ENCODE data around the gene PCYOX1L. TPM values are rescaled to one million over a fixed set of nuclear protein-coding genes. Genes with fewer than 3 reads are reported as not detected.

The PCYOX1L gene
- total and polyA plus RNA-seq, 2 donors, result 7.8 to 8.1 TPM

DNA sequence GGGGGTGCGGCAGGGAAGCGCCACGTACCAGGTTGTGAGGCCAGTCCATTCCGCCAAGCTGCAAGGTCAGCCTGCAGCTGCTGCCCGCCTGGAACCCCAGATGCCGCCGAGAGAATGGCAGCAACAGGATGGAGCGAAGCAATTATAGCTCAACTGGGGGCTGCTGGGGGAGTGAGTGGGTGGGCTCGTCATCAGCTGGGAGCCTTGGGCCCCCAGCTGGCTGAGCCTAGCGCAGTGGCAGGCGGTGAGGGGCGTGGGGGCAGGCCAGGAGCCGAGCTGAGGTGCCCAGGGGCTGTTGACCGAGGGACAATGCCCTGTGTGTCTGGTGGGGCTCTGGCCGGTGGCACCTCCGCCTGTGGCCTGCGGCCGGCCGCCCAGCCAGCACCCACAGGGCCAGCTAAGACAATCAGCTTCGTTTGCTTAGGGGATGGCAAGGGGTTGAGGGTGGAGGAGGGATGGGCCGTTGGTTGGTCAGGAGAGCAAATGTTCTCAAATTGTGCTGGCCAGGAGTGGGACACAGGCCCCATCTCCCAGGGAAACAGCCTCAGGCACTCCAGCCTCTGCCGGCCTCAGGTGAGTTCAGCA lies 21.4 kb downstream of the PCYOX1L start, which contains the start of gene IL17B:
IL17B (minus strand) TSS at position 116 of the 585 bp plus-strand sequence; CDS start at position 49, 67 bp downstream.
- no peak for DNase-seq (ENCODE audit: extremely low spot score)
- H3K4me1 ChIP-seq (ENCODE audit: insufficient read depth), result no peaks in the 10 kb centered on the region
- H3K4me3 ChIP-seq (ENCODE audit: low read depth, low read length), result no peak within 1 kb of the TSS
- 77% methylated on average over 22 of the region's 22 CpGs for WGBS
- no peaks in the 10 kb centered on the region for H3K36me3 ChIP-seq (ENCODE audit: insufficient read depth)
- no peak within 1 kb of the TSS for H3K27ac ChIP-seq (ENCODE audit: low read depth)

DNA sequence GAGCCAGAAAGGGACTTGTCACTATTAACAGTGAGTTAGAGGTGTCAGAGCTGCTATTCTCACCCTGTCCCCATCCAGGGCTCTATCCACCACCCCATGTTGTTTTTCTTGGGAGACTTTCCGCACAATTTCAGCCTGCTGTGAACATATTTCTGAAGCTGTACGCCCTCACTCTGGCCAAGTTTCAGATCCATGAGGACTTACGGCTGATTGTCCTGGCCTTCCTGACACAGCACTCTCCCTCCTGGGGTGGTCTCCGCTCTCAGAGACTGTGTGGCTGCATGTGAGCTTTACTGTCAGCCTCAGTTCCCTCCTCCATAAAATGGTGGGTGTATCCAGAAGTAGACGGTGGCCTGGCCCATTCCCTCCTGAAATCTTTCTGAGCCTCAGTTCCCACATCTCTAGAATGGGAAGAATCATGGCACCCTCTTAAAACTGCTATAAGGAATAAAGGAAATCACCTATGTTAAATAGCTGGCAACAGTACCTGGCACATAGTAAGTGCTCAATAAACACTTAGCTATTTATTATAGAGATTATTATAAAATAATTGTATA lies 22.1 kb downstream of the PCYOX1L start:
- no peak for DNase-seq (ENCODE audit: extremely low spot score)
- Histone ChIP-seq H3K4me1 (ENCODE audit: insufficient read depth) (no peaks in the 10 kb centered on the region), H3K36me3 (ENCODE audit: insufficient read depth) (no peaks in the 10 kb centered on the region), H3K4me3 (ENCODE audit: low read depth, low read length) (no peak overlapping the region), H3K27ac (ENCODE audit: low read depth) (no peak overlapping the region)
- WGBS, result 58% methylated on average over 5 of the region's 5 CpGs

DNA sequence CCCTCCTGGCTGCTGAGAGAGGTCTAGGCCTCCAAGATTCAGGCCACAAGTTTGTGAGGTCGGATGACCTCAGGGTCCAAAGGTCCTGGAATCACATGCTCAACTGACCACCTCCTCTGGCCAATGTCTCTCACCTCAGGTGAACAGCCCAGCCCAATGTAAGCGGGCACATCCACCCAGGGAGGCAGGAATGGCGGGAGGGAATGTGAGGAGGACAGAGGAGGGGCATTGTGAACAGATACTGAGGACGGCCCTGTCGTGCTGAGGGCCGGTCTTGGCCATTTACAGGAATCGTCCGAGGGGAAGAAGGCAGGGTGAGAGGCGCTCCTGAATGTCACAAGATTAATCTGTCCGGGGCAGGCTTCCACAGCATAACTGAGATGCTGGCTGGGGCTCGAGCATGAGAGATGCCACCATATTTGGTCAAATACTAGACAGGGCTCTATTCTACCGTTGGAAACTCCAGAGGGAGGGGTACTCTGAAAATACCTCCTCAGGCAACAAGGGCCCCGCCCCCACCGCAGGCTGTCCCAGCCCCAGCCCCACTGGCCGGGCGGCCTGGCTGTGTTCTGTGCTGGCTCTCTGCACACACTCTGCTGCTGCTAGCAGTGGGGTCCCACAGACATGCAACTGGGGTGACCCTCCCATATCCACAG lies 22.7 kb downstream of the PCYOX1L start:
- no peak for DNase-seq (ENCODE audit: extremely low spot score)
- H3K4me3 ChIP-seq (ENCODE audit: low read depth, low read length), result no peak overlapping the region
- no peaks in the 10 kb centered on the region for H3K36me3 ChIP-seq (ENCODE audit: insufficient read depth)
- 36% methylated on average over 16 of the region's 16 CpGs for WGBS
- H3K27ac ChIP-seq (ENCODE audit: low read depth), result peak overlapping the region; percentile 55
- H3K4me1 ChIP-seq (ENCODE audit: insufficient read depth), result no peaks in the 10 kb centered on the region

DNA sequence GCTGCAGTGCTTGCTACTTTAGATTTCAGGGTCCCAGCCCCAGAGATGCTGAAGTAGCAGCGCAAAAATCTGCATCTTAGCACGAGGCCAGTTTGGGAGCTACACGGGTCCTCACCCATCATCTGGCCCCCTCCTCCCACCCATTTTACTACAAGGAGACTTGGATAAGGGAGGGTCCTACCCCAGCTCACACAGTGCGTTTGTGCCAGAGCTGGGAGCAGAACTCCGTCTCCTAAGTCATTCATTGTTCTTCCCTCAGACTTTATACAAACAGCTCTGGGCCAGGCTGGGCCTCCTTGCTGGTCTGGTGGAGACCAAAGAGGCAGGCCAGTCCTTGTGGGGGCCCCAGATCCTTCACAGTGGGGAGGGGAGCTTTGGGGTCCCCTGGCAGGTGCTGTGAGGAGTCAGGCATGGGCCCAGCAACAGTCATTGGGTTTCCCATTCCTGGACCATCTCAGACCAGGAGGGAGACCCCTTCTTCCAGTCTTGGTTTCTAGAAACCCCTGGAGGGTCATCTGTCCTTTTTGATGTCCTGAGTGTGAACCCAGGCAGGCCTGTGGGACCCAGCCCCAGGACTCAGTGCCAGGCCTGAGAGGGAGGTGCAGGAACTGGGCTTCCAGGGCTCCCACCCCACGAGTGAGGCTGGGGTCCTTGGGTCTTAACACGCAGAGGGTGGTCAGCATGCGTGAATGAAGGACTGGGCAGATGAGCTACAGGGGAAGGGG lies 23.6 kb downstream of the PCYOX1L start:
- 30% methylated on average over 8 of the region's 8 CpGs for WGBS
- DNase-seq (ENCODE audit: extremely low spot score), result no peak
- Histone ChIP-seq H3K4me1 (ENCODE audit: insufficient read depth) (no peaks in the 10 kb centered on the region), H3K4me3 (ENCODE audit: low read depth, low read length) (no peak overlapping the region), H3K27ac (ENCODE audit: low read depth) (peak overlapping the region; percentile 68), H3K36me3 (ENCODE audit: insufficient read depth) (no peaks in the 10 kb centered on the region)

DNA sequence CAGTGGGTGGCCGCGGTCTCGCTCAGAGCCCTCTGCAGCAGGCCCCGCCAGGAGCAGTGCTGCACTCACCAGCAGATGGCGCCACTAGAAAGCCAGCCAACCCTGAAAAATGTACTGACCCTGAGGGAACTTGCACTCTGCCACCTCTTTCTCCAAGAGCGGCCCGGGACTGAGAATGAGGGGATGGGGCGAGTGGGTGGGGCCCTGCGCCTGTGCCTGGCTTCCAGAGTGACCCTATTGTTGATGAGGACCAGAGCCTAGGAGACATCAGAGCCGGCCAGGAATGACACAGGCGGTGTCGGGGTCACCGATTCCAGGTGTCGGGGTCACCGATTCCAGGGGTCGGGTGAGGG lies 24.1 kb downstream of the PCYOX1L start:
- no peaks in the 10 kb centered on the region for H3K4me1 ChIP-seq (ENCODE audit: insufficient read depth)
- DNase-seq (ENCODE audit: extremely low spot score), result no peak
- peak overlapping the region; percentile 27 for H3K27ac ChIP-seq (ENCODE audit: low read depth)
- WGBS, result 24% methylated on average over 16 of the region's 16 CpGs
- H3K36me3 ChIP-seq (ENCODE audit: insufficient read depth), result no peaks in the 10 kb centered on the region
- H3K4me3 ChIP-seq (ENCODE audit: low read depth, low read length), result no peak overlapping the region

DNA sequence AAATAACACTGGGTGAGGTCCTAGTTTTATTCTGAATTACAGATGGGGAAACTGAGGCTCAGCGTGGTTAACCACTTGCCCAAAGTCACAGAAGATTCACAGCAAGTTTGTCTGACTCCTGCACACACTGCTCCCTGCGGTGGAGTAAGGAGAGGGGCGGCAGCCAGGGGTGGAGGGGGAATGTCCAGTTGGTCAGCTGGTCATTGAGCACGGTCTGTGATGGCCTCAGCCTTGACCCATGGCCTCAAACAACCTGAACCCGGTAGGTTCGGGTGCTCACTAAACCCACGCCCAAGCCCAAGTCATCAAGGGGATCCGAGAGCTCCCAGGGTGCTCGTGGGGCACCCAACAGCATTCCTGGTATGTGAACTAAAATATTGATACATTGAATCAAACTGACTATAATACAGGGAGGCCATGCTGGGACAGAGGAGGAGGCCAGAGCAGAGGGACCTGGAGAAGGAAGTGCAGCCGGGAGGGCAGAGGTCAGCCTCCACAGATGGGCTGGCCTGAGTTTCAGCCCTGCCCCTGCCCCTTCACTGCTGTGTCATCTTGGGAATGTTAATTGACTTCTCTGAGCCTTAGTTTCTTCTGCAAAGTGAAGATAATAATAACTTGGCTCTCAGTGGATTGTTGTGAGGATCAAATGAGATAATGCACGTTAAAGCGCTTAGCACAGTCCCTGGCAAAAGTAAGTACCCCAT lies 24.8 kb downstream of the PCYOX1L start:
- no peak overlapping the region for H3K4me3 ChIP-seq (ENCODE audit: low read depth, low read length)
- no peak for DNase-seq (ENCODE audit: extremely low spot score)
- WGBS, result 49% methylated on average over 12 of the region's 12 CpGs
- no peaks in the 10 kb centered on the region for H3K36me3 ChIP-seq (ENCODE audit: insufficient read depth)
- no peaks in the 10 kb centered on the region for H3K4me1 ChIP-seq (ENCODE audit: insufficient read depth)
- no peak overlapping the region for H3K27ac ChIP-seq (ENCODE audit: low read depth)

DNA sequence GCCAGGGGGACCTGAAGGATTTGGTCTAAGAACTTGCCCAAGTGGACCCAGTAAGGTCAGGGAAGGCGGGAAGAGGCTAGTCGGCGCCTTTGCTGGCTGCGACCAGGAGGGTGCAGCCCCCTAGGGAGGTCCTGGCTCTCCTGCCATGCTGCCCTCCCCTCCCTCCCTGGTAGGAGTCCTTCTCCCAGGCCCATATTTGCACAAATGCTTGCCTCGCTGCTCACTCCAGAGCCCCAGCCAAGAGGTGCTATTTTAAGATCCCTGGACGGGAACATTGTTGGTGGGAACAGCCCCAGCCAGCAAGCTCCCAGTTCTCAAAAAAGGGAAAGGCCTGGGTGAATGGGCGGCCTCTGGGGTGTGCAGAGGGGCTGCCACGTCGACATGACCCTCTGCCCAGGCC lies 25.6 kb downstream of the PCYOX1L start:
- no peak for DNase-seq (ENCODE audit: extremely low spot score)
- H3K4me1 ChIP-seq (ENCODE audit: insufficient read depth), result no peaks in the 10 kb centered on the region
- WGBS, result 31% methylated on average over 9 of the region's 9 CpGs
- no peak overlapping the region for H3K4me3 ChIP-seq (ENCODE audit: low read depth, low read length)
- H3K27ac ChIP-seq (ENCODE audit: low read depth), result peak overlapping the region; percentile 64
- H3K36me3 ChIP-seq (ENCODE audit: insufficient read depth), result no peaks in the 10 kb centered on the region

DNA sequence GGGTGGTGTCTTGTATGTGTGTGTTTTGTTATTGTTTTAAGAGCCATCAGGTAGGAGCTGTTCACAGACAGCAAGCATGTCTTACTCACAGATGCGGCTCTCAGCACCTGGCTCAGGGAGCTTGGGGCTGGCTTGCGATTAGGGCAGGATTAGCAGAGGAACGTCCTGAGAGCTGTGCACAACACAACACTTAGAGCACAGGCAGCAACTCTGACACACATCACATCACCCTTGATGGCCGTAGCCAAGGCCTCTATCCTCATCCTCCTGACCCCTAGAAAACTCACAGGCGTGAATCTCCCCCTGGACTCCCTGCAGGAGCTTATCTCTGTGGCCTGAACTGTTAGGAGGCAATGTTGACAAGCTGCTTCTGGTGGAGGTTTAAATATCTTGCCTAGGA lies 28.3 kb downstream of the PCYOX1L start:
- peaks cover 2% of the 10 kb centered on the region for H3K4me1 ChIP-seq (ENCODE audit: insufficient read depth)
- WGBS, result 41% methylated on average over 5 of the region's 5 CpGs
- no peak for DNase-seq (ENCODE audit: extremely low spot score)
- no peaks in the 10 kb centered on the region for H3K36me3 ChIP-seq (ENCODE audit: insufficient read depth)
- H3K27ac ChIP-seq (ENCODE audit: low read depth), result peak overlapping the region; percentile 75
- no peak overlapping the region for H3K4me3 ChIP-seq (ENCODE audit: low read depth, low read length)

DNA sequence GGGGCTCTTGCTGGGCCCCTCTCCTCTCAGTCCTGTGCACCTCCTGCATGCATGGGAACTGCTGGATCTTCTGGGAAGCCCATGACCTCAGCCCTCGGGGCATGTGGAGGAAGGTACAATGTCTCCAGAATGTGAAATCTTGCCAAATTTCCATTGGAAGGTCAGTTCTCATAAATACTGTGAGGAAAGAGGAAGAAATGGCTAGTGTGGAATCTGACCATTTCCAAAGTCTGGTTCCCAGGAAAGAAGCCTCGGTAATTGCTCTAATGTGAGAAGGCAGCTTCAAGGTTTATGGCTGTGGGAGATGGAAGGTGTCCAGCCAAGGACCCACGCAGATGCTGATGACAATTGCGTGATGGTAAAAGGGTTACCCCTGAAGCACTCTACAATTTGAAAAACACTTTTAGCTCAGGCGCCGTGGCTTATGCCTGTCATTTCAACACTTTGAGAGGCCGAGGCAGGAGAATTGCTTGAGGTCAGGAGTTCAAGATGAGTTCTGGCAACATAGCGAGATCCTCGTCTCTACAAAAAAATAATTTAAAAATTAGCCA lies 29.3 kb downstream of the PCYOX1L start:
- WGBS, result 39% methylated on average over 9 of the region's 9 CpGs
- Histone ChIP-seq H3K27ac (ENCODE audit: low read depth) (peak overlapping the region; percentile 58), H3K4me3 (ENCODE audit: low read depth, low read length) (no peak overlapping the region), H3K36me3 (ENCODE audit: insufficient read depth) (no peaks in the 10 kb centered on the region), H3K4me1 (ENCODE audit: insufficient read depth) (peaks cover 2% of the 10 kb centered on the region)
- DNase-seq (ENCODE audit: extremely low spot score), result no peak

DNA sequence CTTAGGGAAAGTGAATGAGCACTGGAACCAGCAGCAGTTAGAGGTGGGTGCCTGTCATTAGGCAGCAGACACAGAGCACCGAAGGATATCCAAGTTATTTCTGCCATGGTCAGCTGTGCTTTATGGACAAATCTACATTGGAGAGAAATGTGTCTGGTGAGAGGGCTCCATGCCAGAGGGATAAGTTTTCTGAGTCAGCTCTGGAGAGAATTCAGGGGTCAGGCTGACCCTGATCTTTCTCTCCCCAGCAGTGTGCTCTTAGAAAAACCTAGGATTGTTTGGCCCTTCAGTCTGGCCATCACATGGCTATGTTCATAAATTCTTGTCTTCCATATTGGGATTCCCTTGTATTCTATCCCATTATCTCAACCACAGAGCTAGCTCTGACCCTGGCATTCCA lies 30.1 kb downstream of the PCYOX1L start:
- 26% methylated on average over 1 of the region's 1 CpG for WGBS
- H3K4me1 ChIP-seq (ENCODE audit: insufficient read depth), result peaks cover 2% of the 10 kb centered on the region
- no peak overlapping the region for H3K4me3 ChIP-seq (ENCODE audit: low read depth, low read length)
- DNase-seq (ENCODE audit: extremely low spot score), result no peak
- H3K27ac ChIP-seq (ENCODE audit: low read depth), result peak overlapping the region; percentile 75
- no peaks in the 10 kb centered on the region for H3K36me3 ChIP-seq (ENCODE audit: insufficient read depth)

DNA sequence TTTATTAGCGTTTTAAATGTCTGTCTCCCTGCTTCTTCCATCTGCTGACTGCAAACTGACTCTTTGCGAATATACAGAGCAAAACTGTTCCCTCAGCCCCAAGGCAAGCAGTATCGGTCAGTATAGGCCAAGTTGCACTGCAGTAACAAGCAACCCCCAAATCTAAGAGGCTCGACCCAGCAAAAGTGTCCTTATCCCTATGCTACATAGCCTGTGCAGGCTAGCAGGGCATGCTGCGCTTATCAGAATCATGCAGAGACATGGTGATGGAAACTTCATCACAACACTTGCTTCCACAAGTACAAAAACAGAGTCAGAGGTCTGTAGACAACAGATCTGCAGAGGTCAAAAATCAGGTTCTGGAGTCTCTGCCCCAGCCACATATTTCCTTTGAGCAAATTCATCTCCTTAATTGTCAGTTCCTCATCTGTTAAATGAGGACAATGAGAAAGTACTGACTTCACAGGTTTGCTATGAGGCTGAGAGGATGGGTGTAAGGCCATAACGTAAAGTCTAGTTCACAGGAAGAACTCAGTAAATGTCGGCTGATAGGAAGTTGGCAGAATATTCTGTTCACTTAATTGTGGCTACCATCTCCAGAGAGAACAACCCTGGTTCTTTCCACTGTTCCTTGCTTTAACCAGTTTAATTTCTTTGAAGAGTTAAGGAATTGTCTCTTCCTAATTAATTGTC lies 30.8 kb downstream of the PCYOX1L start:
- Histone ChIP-seq H3K27ac (ENCODE audit: low read depth) (peak overlapping the region; percentile 12), H3K4me3 (ENCODE audit: low read depth, low read length) (no peak overlapping the region), H3K4me1 (ENCODE audit: insufficient read depth) (peaks cover 2% of the 10 kb centered on the region), H3K36me3 (ENCODE audit: insufficient read depth) (no peaks in the 10 kb centered on the region)
- WGBS, result 65% methylated on average over 7 of the region's 7 CpGs
- no peak for DNase-seq (ENCODE audit: extremely low spot score)

DNA sequence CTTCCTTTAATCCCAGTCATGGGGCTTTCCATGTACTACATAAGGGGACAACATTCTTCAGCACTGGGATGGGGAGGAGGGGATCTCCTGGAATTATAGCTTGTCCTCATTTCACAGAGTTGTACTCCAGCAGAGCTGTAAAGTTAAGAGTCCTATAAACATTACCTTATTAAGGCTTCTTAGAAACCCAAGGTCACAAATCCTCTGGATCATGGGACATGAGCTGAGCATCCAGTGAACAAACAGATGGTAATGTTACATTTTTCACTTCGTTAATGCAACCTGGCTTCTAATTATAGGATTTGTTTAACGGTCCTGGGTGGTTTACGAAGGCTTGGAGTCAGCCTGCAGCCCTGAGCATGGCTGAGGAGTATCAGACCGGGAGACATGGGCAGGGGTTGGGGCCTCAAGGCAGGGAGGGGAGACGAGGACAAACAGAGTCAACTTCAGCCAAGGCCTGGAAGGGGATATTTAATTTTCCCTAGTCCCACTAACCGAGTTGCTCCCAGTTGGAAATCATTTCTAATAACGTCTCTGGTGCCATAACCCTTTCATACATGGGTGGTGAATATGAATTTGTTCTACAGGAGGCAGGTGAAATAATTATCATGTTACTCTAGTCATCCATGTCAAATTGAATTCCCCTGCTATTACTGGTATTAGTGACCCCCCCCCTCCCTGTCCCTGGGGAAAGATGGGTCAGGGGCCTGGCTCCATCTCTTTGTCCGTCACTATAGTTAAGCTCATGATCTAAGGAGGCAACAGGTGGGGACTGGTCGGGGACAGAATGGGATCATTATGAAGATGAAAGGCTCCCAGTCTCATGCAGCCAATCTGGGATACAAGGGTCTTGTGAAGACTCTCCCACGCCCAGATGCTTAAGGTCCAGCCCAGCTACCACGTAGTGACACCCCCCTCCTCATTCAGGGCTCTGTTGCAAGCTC lies 32.0 kb downstream of the PCYOX1L start:
- H3K4me3 ChIP-seq (ENCODE audit: low read depth, low read length), result no peak overlapping the region
- peak overlapping the region; percentile 89 for H3K27ac ChIP-seq (ENCODE audit: low read depth)
- DNase-seq (ENCODE audit: extremely low spot score), result no peak
- H3K4me1 ChIP-seq (ENCODE audit: insufficient read depth), result peaks cover 2% of the 10 kb centered on the region
- 43% methylated on average over 11 of the region's 11 CpGs for WGBS
- H3K36me3 ChIP-seq (ENCODE audit: insufficient read depth), result no peaks in the 10 kb centered on the region

Measured in urinary bladder (tissue), 4 donors.